PC-3 (cell line): ENCODE measurements around the gene DMD. TPM values are rescaled to one million over a fixed set of nuclear protein-coding genes. Genes with fewer than 3 reads are reported as not detected.

Source experiments
- ATAC-seq: fragments of 200-7000 bp; cut with Tn5 transposase; 2 replicates; pipeline ENCODE4 v1.9.1; 2020; ENCODE audit warnings: mild to moderate bottlenecking, moderate library complexity
- BruUV-seq: library from RNA; stranded (reverse); fragments of 400-500 nt; replicated peaks from 2 replicates; lab custom pipeline; 2021; lab: Mats Ljungman, UMichigan
- CTCF ChIA-PET: fragments of 300-600 bp; sonication (Branson Sonifier 250); formaldehyde crosslinking; loops from one replicate; lab custom pipeline; 2022; ENCODE audit warnings: antibody characterized with exemption; lab: Charles Lee
- POLR2A ChIA-PET: fragments of 300-600 bp; sonication (Branson Sonifier 250); formaldehyde crosslinking; loops from one replicate; lab custom pipeline; 2022; ENCODE audit warnings: antibody characterized with exemption; ENCODE audit not compliant: unreplicated experiment; lab: Charles Lee
- DNase-seq: peaks from one replicate; pipeline ENCODE4 v3.0.0-alpha.2; 2015
- H2AFZ ChIP-seq: fragments of 300-600 bp; sonication (generic); 2 replicates; pipeline ENCODE4 v1.6.0; 2016; ENCODE audit warnings: antibody characterized with exemption, low read length
- H3F3A ChIP-seq: fragments of 300-600 bp; sonication (generic); one replicate; pipeline ENCODE4 v1.6.0; 2017; ENCODE audit warnings: antibody characterized with exemption, low read length, control low read depth, mild to moderate bottlenecking; ENCODE audit not compliant: unreplicated experiment
- H3K27ac ChIP-seq: fragments of 300-600 bp; sonication (generic); 2 replicates; pipeline ENCODE4 v1.5.1; 2016; ENCODE audit warnings: mild to moderate bottlenecking, low read length
- H3K27me3 ChIP-seq: fragments of 300-600 bp; sonication (generic); 2 replicates; pipeline ENCODE4 v1.6.1; 2016; ENCODE audit warnings: low read length, mixed read lengths
- H3K36me3 ChIP-seq: fragments of 300-600 bp; sonication (generic); 2 replicates; pipeline ENCODE4 v1.6.1; 2016; ENCODE audit warnings: low read depth, mixed run types, low read length, mixed read lengths
- H3K4me1 ChIP-seq: fragments of 300-600 bp; sonication (generic); 2 replicates; pipeline ENCODE4 v1.5.1; 2016; ENCODE audit warnings: low read length; ENCODE audit not compliant: insufficient read depth
- H3K4me2 ChIP-seq: fragments of 300-600 bp; sonication (generic); 2 replicates; pipeline ENCODE4 v1.6.0; 2016; ENCODE audit warnings: low read length
- H3K4me3 ChIP-seq: fragments of 300-600 bp; sonication (generic); 2 replicates; pipeline ENCODE4 v1.5.1; 2016; ENCODE audit warnings: mild to moderate bottlenecking, low read length, mixed read lengths
- H3K79me2 ChIP-seq: fragments of 300-600 bp; sonication (generic); 2 replicates; pipeline ENCODE4 v1.6.1; 2017; ENCODE audit warnings: low read length, mixed read lengths
- H3K9ac ChIP-seq: fragments of 300-600 bp; sonication (generic); 2 replicates; pipeline ENCODE4 v1.6.0; 2016; ENCODE audit warnings: mild to moderate bottlenecking, low read length
- H3K9me2 ChIP-seq: fragments of 300-600 bp; sonication (generic); replicated peaks from 2 replicates; pipeline ENCODE4 v1.6.1; 2016; ENCODE audit warnings: mixed run types, low read length, mixed read lengths
- H3K9me3 ChIP-seq: fragments of 300-600 bp; sonication (generic); 2 replicates; pipeline ENCODE4 v1.6.1; 2016; ENCODE audit warnings: low read length, mixed read lengths
- H4K20me1 ChIP-seq: fragments of 300-600 bp; sonication (generic); 2 replicates; pipeline ENCODE4 v1.6.1; 2016; ENCODE audit warnings: low read length, mixed read lengths
- EZH2 ChIP-seq: fragments of 300-600 bp; sonication (generic); IDR thresholded peaks from one replicate; pipeline ENCODE4 v1.6.1; 2017; ENCODE audit warnings: antibody characterized with exemption, mild to moderate bottlenecking, low read length; ENCODE audit not compliant: unreplicated experiment
- EZH2phosphoT487 ChIP-seq: fragments of 300-600 bp; sonication (generic); IDR thresholded peaks from 2 replicates; pipeline ENCODE4 v1.6.1; 2018; ENCODE audit warnings: mild to moderate bottlenecking, antibody characterized with exemption, low read length, borderline replicate concordance
- intact Hi-C: fragments of 100-400 bp; cut with micrococcal nuclease; formaldehyde crosslinking; loops from 2 replicates; pipeline ENCODE4 v1.9.0; 2023
- total RNA-seq: library from RNA; depleted of rRNA; stranded (reverse); fragments of >200 nt; gene quantifications from 2 replicates; pipeline ENCODE4 v1.2.3, GENCODE V29; 2014
- TF ChIP-seq, protein P1 (sequence below): fragments of 300-600 bp; sonication (generic); conservative IDR thresholded peaks from 2 replicates; pipeline ENCODE4 v1.5.1; 2017; ENCODE audit warnings: antibody characterized with exemption, low read depth, mild to moderate bottlenecking, low read length

Gene DMD
- total RNA-seq, 1 experiment from 2014 or later, result not detected

DNA sequence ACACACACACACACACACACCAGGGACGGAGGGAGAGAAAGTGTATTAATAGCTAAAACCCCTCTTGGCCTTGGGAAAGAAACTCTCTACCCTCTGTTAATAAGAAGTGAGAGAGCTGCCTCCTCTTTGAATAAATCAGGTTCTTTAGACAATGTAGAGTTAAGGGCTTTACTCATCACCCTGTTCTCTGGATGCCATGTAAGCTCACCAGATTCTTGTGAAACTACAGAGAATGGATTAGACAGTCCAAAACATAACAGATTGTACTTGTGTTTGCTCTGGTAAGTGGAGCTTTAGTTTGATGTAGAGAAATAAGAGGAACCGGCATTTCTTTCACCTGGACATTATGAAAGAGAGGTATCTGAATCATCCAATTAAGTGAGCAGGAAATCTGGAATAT lies 263.2 kb downstream of the DMD start:
- Histone ChIP-seq H3K9ac (no peak overlapping the region), H3K27me3 (no peaks in the 10 kb centered on the region), H4K20me1 (no peaks in the 10 kb centered on the region), H3K4me2 (no peak overlapping the region), H3K4me1 (no peaks in the 10 kb centered on the region), H3K9me2 (no peaks in the 10 kb centered on the region), H3K36me3 (no peaks in the 10 kb centered on the region), H2AFZ (no peak overlapping the region), H3K9me3 (no peaks in the 10 kb centered on the region), H3F3A (no peaks in the 10 kb centered on the region), H3K79me2 (no peaks in the 10 kb centered on the region), H3K4me3 (no peak overlapping the region), H3K27ac (no peak overlapping the region)
- DNase-seq, result no peak
- TF ChIP-seq EZH2phosphoT487 (no peak), EZH2 (no peak)
- TF ChIP-seq, protein P1, sequence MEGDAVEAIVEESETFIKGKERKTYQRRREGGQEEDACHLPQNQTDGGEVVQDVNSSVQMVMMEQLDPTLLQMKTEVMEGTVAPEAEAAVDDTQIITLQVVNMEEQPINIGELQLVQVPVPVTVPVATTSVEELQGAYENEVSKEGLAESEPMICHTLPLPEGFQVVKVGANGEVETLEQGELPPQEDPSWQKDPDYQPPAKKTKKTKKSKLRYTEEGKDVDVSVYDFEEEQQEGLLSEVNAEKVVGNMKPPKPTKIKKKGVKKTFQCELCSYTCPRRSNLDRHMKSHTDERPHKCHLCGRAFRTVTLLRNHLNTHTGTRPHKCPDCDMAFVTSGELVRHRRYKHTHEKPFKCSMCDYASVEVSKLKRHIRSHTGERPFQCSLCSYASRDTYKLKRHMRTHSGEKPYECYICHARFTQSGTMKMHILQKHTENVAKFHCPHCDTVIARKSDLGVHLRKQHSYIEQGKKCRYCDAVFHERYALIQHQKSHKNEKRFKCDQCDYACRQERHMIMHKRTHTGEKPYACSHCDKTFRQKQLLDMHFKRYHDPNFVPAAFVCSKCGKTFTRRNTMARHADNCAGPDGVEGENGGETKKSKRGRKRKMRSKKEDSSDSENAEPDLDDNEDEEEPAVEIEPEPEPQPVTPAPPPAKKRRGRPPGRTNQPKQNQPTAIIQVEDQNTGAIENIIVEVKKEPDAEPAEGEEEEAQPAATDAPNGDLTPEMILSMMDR, result no peak
- ChIA-PET CTCF (no interaction called here), POLR2A (no interaction called here)
- ATAC-seq, result no peak
- BruUV-seq, result no TSS peak
- intact Hi-C loops, result no loop called here

DNA sequence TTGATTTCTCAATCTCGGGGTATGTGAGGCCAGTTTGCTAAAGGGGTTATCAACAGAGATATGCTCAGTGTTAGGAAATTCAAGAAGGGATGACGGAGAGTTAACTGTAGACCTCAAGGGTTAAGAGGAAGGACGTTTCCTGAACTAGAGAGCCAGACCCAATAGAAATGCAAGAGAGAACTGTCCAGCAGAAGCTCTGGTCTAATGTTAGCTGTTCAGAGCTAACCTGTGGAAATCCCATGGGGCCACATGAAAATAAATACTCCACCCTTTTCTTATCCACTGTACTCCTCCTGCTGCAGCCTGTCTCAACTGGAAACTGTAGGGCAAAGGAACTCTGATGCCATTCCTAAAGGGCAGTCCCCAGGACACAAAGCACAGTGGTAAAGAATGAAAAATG lies 274.3 kb downstream of the DMD start:
- Histone ChIP-seq H3K27me3 (no peaks in the 10 kb centered on the region), H3K4me1 (no peaks in the 10 kb centered on the region), H4K20me1 (no peaks in the 10 kb centered on the region), H3K36me3 (no peaks in the 10 kb centered on the region), H3F3A (no peaks in the 10 kb centered on the region), H3K79me2 (no peaks in the 10 kb centered on the region), H3K9ac (no peak overlapping the region), H3K27ac (no peak overlapping the region), H2AFZ (no peak overlapping the region), H3K4me2 (no peak overlapping the region), H3K9me2 (no peaks in the 10 kb centered on the region), H3K9me3 (no peaks in the 10 kb centered on the region), H3K4me3 (no peak overlapping the region)
- no TSS peak for BruUV-seq
- no peak for DNase-seq
- ChIA-PET POLR2A (no interaction called here), CTCF (no interaction called here)
- no peak for ATAC-seq
- intact Hi-C loops, result no loop called here
- TF ChIP-seq EZH2phosphoT487 (no peak), EZH2 (no peak)
- TF ChIP-seq, protein P1, result no peak

DNA sequence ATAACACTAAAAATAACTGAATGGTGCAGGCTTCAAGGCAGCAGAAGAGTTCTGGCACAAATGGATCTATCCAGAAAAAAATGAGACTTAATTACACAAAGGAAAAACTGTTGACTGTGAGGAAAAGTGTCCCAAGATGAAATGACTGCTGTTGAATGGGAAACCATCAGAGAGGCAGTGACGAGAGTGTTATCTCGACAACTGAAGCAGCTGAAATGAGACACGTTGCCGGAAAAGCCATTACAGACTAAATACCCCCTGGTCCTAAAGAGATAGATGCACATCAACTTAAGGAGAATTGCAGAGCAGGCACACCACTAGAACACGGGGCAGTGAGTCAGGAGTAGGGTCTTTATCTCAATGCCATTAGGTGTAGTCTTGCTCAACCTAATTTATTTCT lies 277.8 kb downstream of the DMD start:
- no peaks in the 10 kb centered on the region for H3K9me2 ChIP-seq
- H3K79me2 ChIP-seq, result no peaks in the 10 kb centered on the region
- H3K27me3 ChIP-seq, result no peaks in the 10 kb centered on the region
- H3K9me3 ChIP-seq, result no peaks in the 10 kb centered on the region
- no peak overlapping the region for H3K27ac ChIP-seq
- no peak overlapping the region for H3K4me2 ChIP-seq
- intact Hi-C loops, result no loop called here
- H3K4me3 ChIP-seq, result no peak overlapping the region
- ATAC-seq (no peak), DNase-seq (no peak)
- H3F3A ChIP-seq, result no peaks in the 10 kb centered on the region
- TF ChIP-seq, protein P1, result no peak
- no peak for TF ChIP-seq EZH2phosphoT487
- no peak for TF ChIP-seq EZH2
- ChIA-PET CTCF (no interaction called here), POLR2A (no interaction called here)
- H2AFZ ChIP-seq, result no peak overlapping the region
- H4K20me1 ChIP-seq, result no peaks in the 10 kb centered on the region
- no peak overlapping the region for H3K9ac ChIP-seq
- no TSS peak for BruUV-seq
- no peaks in the 10 kb centered on the region for H3K4me1 ChIP-seq
- no peaks in the 10 kb centered on the region for H3K36me3 ChIP-seq
